Stimulated activated naive CD8-positive, alpha-beta T cell treated with anti-CD3 and anti-CD28 coated beads, Interleukin-15, amount 100 ng/mL, for 72 hours (primary cell): Measurements from ENCODE around the gene SH3RF1.

Experiments
- ATAC-seq: fragments of 150-1000 bp; cut with Tn5 transposase; 2 replicates; pipeline ENCODE4 v1.10.0; 2021; ENCODE audit warnings: mild to moderate bottlenecking, moderate library complexity
- DNase-seq, 2 donors: peaks; one replicate each; pipeline ENCODE4 v3.0.0; 2021 to 2022
- H3K27ac Mint-ChIP-seq, 2 donors: one replicate each; pipeline ENCODE4 v1.8.0; 2022; ENCODE audit warnings: mild to moderate bottlenecking in 2 of 2, mixed read lengths in 2 of 2, moderate library complexity in 2 of 2
- H3K27me3 Mint-ChIP-seq: one replicate; pipeline ENCODE4 v1.8.0; 2022; ENCODE audit warnings: mixed read lengths
- H3K4me1 Mint-ChIP-seq: one replicate; pipeline ENCODE4 v1.8.0; 2022; ENCODE audit warnings: mild to moderate bottlenecking, mixed read lengths
- H3K4me3 Mint-ChIP-seq, 2 donors: one replicate each; pipeline ENCODE4 v1.8.0; 2022; ENCODE audit warnings: mild to moderate bottlenecking in 2 of 2, mixed read lengths in 2 of 2, moderate library complexity in 1 of 2
- H3K9me3 Mint-ChIP-seq, 2 donors: one replicate each; pipeline ENCODE4 v1.8.0; 2022; ENCODE audit warnings: mixed read lengths in 2 of 2

The SH3RF1 gene

GRCh38 chr4:169249214-169249973 is 21.4 kb downstream of the SH3RF1 start:
- Mint-ChIP-seq H3K4me3 (no peak overlapping the region), H3K27ac (no peak overlapping the region), H3K4me1 (no peaks in the 10 kb centered on the region), H3K9me3 (no peaks in the 10 kb centered on the region), H3K27me3 (peaks cover 16% of the 10 kb centered on the region)
- DNase-seq (no peak), ATAC-seq (no peak)

GRCh38 chr4:169248645-169249044 is 22.1 kb downstream of the SH3RF1 start:
- Mint-ChIP-seq H3K4me3 (no peak overlapping the region), H3K27ac (no peak overlapping the region), H3K4me1 (no peaks in the 10 kb centered on the region), H3K9me3 (no peaks in the 10 kb centered on the region), H3K27me3 (peaks cover 17% of the 10 kb centered on the region)
- ATAC-seq, result no peak
- no peak for DNase-seq

GRCh38 chr4:169246957-169247396 is 23.8 kb downstream of the SH3RF1 start:
- no peak for ATAC-seq
- H3K27ac Mint-ChIP-seq, result peak overlapping the region in 1 of 2 donors; percentile 1
- H3K27me3 Mint-ChIP-seq, result peaks cover 17% of the 10 kb centered on the region
- no peaks in the 10 kb centered on the region for H3K4me1 Mint-ChIP-seq
- H3K4me3 Mint-ChIP-seq, result no peak overlapping the region
- no peaks in the 10 kb centered on the region for H3K9me3 Mint-ChIP-seq
- no peak for DNase-seq

- Mint-ChIP-seq H3K9me3 (no peaks in the 10 kb centered on the region), H3K27ac (no peak overlapping the region)
These were observed 24.5 kb downstream of the SH3RF1 start for GRCh38 chr4:169246279-169246678.

GRCh38 chr4:169245061-169245460 is 25.7 kb downstream of the SH3RF1 start:
- Mint-ChIP-seq H3K4me1 (no peaks in the 10 kb centered on the region), H3K9me3 (no peaks in the 10 kb centered on the region), H3K27me3 (peaks cover 17% of the 10 kb centered on the region)

More at GRCh38 chr4:169246279-169246678, 24.5 kb downstream of the SH3RF1 start:
- ATAC-seq (no peak), DNase-seq (no peak)
- Mint-ChIP-seq H3K4me1 (no peaks in the 10 kb centered on the region), H3K4me3 (no peak overlapping the region), H3K27me3 (peaks cover 17% of the 10 kb centered on the region)

GRCh38 chr4:169243825-169244609 is 26.7 kb downstream of the SH3RF1 start:
- ATAC-seq (no peak), DNase-seq (no peak)
- Mint-ChIP-seq H3K27me3 (peaks cover 17% of the 10 kb centered on the region), H3K9me3 (no peaks in the 10 kb centered on the region), H3K4me3 (no peak overlapping the region), H3K4me1 (no peaks in the 10 kb centered on the region), H3K27ac (no peak overlapping the region)

More at GRCh38 chr4:169245061-169245460, 25.7 kb downstream of the SH3RF1 start:
- no peak overlapping the region for H3K4me3 Mint-ChIP-seq
- ATAC-seq (no peak), DNase-seq (no peak)
- H3K27ac Mint-ChIP-seq, result no peak overlapping the region

- H3K9me3 Mint-ChIP-seq, result no peaks in the 10 kb centered on the region
- H3K4me1 Mint-ChIP-seq, result no peaks in the 10 kb centered on the region
- peaks cover 11% of the 10 kb centered on the region for H3K27me3 Mint-ChIP-seq
- H3K27ac Mint-ChIP-seq, result no peak overlapping the region
- no peak overlapping the region for H3K4me3 Mint-ChIP-seq
- ATAC-seq (no peak), DNase-seq (no peak)
These were observed 29.3 kb downstream of the SH3RF1 start for GRCh38 chr4:169241464-169241863.

- DNase-seq (no peak), ATAC-seq (no peak)
- Mint-ChIP-seq H3K27me3 (peaks cover 14% of the 10 kb centered on the region), H3K4me1 (no peaks in the 10 kb centered on the region), H3K9me3 (no peaks in the 10 kb centered on the region), H3K4me3 (no peak overlapping the region), H3K27ac (no peak overlapping the region)
These were observed 31.4 kb downstream of the SH3RF1 start for GRCh38 chr4:169239221-169239905.

- H3K4me1 Mint-ChIP-seq, result no peaks in the 10 kb centered on the region
- no peak overlapping the region for H3K27ac Mint-ChIP-seq
- H3K27me3 Mint-ChIP-seq, result peaks cover 7% of the 10 kb centered on the region
- DNase-seq (no peak), ATAC-seq (no peak)
- H3K4me3 Mint-ChIP-seq, result no peak overlapping the region
- H3K9me3 Mint-ChIP-seq, result no peaks in the 10 kb centered on the region
These were observed 32.3 kb downstream of the SH3RF1 start for GRCh38 chr4:169238445-169238844.

GRCh38 chr4:169236873-169237626 is 33.7 kb downstream of the SH3RF1 start:
- H3K4me3 Mint-ChIP-seq, result no peak overlapping the region
- no peaks in the 10 kb centered on the region for H3K4me1 Mint-ChIP-seq
- no peak for ATAC-seq
- H3K27ac Mint-ChIP-seq, result no peak overlapping the region
- peaks cover 7% of the 10 kb centered on the region for H3K27me3 Mint-ChIP-seq
- no peak for DNase-seq
- H3K9me3 Mint-ChIP-seq, result no peaks in the 10 kb centered on the region

- Mint-ChIP-seq H3K4me3 (no peak overlapping the region), H3K27me3 (peaks cover 7% of the 10 kb centered on the region), H3K27ac (no peak overlapping the region), H3K9me3 (no peaks in the 10 kb centered on the region), H3K4me1 (no peaks in the 10 kb centered on the region)
- ATAC-seq (no peak), DNase-seq (no peak)
These were observed 34.7 kb downstream of the SH3RF1 start for GRCh38 chr4:169236078-169236477.

GRCh38 chr4:169234137-169234855 is 36.5 kb downstream of the SH3RF1 start:
- Mint-ChIP-seq H3K9me3 (no peaks in the 10 kb centered on the region), H3K27me3 (peaks cover 7% of the 10 kb centered on the region), H3K4me1 (no peaks in the 10 kb centered on the region), H3K27ac (no peak overlapping the region), H3K4me3 (no peak overlapping the region)
- ATAC-seq, result no peak
- DNase-seq, result no peak

- DNase-seq (no peak), ATAC-seq (no peak)
- H3K9me3 Mint-ChIP-seq, result no peaks in the 10 kb centered on the region
- H3K27me3 Mint-ChIP-seq, result peaks cover 7% of the 10 kb centered on the region
- no peak overlapping the region for H3K27ac Mint-ChIP-seq
- H3K4me3 Mint-ChIP-seq, result no peak overlapping the region
- H3K4me1 Mint-ChIP-seq, result no peaks in the 10 kb centered on the region
These were observed 37.1 kb downstream of the SH3RF1 start for GRCh38 chr4:169233691-169234090.

GRCh38 chr4:169231647-169232262 is 39.0 kb downstream of the SH3RF1 start:
- H3K27me3 Mint-ChIP-seq, result peaks cover 7% of the 10 kb centered on the region
- no peaks in the 10 kb centered on the region for H3K4me1 Mint-ChIP-seq
- no peaks in the 10 kb centered on the region for H3K9me3 Mint-ChIP-seq
- no peak for DNase-seq
- H3K4me3 Mint-ChIP-seq, result no peak overlapping the region
- H3K27ac Mint-ChIP-seq, result no peak overlapping the region
- ATAC-seq, result no peak
